GM13976 (cell line): Measurements from ENCODE around the gene RIOX2.

Experiments used
- DNase-seq: peaks from one replicate; pipeline ENCODE4 v3.0.0; 2012; ENCODE audit warnings: low spot score
- CTCF ChIP-seq: IDR thresholded peaks from 2 replicates; pipeline ENCODE4 v1.5.1; 2012; ENCODE audit warnings: borderline replicate concordance, mild to moderate bottlenecking; ENCODE audit not compliant: insufficient read depth; ENCODE audit errors: extremely low read depth, missing control alignments, control extremely low read depth
- in situ Hi-C: fragments of 300-500 bp; cut with MboI; formaldehyde crosslinking; loops from one replicate; pipeline ENCODE4 v1.12.0; 2022; ENCODE audit warnings: low sequenced_read_pairs, mixed read lengths, inconsistent platforms; ENCODE audit not compliant: unreplicated experiment

The RIOX2 gene

GRCh38 chr3:98010194-98010882 is 38.1 kb upstream of the RIOX2 start:
- no peak for TF ChIP-seq CTCF
- no peak for DNase-seq
- in situ Hi-C loops: no loop called here

GRCh38 chr3:98008855-98009254 is 36.6 kb upstream of the RIOX2 start:
- in situ Hi-C loops: no loop called here
- no peak for TF ChIP-seq CTCF
- DNase-seq: no peak

GRCh38 chr3:98005438-98005837 is 33.2 kb upstream of the RIOX2 start:
- in situ Hi-C loops: no loop called here
- DNase-seq: no peak
- no peak for TF ChIP-seq CTCF

DNA sequence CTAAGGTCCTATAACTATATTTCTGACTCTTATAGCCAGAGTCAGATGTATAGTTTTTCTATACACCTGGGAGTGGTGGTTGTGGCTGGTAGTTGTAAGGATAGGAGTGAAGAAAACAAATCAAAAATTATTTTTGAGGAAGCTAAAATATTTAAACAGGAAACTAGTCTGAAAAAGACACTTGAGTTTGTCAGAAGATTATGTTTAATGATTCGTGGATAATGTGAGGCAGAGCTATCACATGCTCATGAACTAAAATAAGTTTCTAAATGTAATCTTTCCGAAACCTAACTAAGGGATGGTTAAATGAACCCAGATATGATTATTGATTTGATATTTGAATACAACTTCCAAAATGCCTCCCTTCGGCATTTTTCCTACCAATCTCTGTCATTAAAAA is 32.5 kb upstream of the RIOX2 start:
- in situ Hi-C loops: no loop called here
- no peak for TF ChIP-seq CTCF
- DNase-seq: no peak

GRCh38 chr3:98003306-98003969 is 31.2 kb upstream of the RIOX2 start:
- no peak for DNase-seq
- no peak for TF ChIP-seq CTCF
- in situ Hi-C loops: no loop called here

- in situ Hi-C loops: no loop called here
- no peak for DNase-seq
- TF ChIP-seq CTCF: no peak
Observed at GRCh38 chr3:98002717-98003116, 30.5 kb upstream of the RIOX2 start.
